GM12892 (cell line): ENCODE data around the gene MBD5.

Experiments used
- DNase-seq: peaks from one replicate; pipeline ENCODE4 v3.0.0; 2011; ENCODE audit not compliant: insufficient read length
- FAIRE-seq: peaks from 2 replicates; lab custom pipeline; 2011; peaks lifted over from hg19 to GRCh38; lab: Jason Lieb, UNC
- POLR2A ChIP-seq: IDR thresholded peaks from 2 replicates; pipeline ENCODE4 v1.6.1; 2011; ENCODE audit warnings: low read depth, low read length, control low read depth
- POLR2AphosphoS5 ChIP-seq: IDR thresholded peaks from 2 replicates; pipeline ENCODE4 v1.6.1; 2011; ENCODE audit warnings: low read depth, low read length, control low read depth
- TAF1 ChIP-seq: IDR thresholded peaks from 2 replicates; pipeline ENCODE4 v1.6.1; 2011; ENCODE audit warnings: low read depth, mild to moderate bottlenecking, control low read depth, low read length, borderline replicate concordance

Gene MBD5

DNA sequence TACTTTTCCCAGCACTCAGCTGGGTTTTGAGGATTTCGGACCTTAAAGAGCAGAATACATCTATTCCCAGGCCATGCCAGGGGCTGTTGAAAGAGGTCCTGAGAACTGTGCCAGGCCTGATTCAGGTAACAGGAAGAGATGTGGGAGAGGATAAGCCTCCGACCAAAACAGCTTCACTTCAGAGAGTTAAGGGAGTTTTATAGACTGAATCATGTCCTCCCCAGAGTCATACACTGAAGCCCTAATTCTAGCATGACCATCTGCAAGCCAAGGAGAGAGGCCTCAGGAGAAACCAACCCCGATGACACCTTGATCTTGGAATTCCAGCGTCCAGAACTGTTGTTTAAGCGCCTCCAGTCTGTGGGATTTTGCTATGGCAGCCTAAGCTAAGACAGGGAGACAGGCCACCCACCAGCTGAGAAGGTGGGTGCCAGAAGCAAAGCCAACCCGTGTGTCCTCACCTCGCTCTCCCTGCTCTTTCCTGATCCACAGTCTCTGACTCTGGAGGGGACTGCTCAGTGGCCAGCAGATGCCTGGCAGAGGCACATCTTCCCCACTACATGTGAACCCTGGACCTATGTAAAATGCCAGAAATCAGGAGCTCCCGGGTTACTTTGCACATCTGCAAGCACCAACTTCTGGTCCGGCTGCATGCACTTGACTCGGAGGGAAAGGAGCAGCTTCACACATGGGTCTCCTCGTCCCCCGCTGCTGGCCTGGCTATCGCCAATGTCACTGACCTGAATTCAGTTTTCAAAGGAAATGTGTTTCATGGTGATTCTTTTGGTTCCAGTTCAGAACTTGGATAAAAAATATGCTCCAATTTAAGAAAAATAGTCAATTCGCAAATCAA lies 506.8 kb downstream of the MBD5 start:
- TF ChIP-seq POLR2A = no peak
- TF ChIP-seq POLR2AphosphoS5 = no peak
- no peak for TF ChIP-seq TAF1
- FAIRE-seq (no peak), DNase-seq (no peak)

DNA sequence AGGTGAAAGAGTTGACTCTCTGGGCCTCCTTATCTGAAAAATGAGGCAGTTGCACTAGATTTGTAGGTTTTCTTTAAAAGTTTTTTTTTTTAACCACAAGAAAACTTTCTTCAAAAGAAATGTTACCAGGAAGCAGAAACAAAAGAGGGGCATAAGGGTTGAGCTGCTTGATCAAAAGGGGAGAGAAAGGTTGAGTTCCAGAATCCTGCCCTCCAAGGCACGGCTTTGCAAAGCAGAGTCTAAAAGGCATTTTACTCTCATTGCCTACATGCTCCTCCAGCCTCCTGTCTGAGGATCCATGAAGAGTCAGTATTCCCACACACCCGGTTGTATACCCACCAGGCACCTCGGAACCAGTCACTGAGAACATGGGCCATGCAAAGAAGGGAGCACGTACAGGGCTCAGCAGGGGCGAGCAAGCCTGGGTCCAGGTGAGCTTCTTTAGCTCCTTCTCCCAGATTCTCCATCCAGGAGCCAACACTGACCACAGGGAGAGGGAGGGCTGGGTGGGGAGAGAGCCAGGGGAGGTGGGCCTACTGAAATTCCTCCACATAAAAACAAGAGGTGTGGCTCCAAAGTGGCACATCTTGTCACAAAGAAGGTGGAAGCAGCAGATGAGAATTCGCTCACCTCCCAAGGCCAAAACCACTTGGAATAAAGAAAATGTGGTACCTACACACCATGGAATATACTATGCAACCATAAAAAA lies 507.6 kb downstream of the MBD5 start:
- TF ChIP-seq POLR2AphosphoS5 = no peak
- no peak for TF ChIP-seq TAF1
- no peak for TF ChIP-seq POLR2A
- FAIRE-seq = no peak
- DNase-seq = no peak

DNA sequence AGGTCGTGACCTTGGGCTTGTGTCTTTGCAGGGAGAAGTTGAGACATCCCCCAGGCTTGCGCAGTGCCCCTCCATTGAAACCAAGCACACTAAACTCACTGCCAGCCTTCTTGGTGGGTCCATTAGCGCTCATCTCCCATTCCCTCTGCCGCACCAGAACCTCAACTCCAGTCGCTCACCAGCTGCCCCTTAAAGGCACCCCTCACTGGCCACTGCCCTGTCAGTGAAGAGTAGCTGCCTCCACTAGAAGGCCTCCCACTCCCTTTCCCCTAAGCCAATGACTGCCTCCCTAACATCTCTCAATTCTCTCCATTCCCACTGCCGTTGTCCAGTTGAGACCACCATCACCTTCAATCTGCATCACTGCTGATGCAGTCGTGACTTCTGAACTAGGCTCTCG lies 508.9 kb downstream of the MBD5 start:
- TF ChIP-seq POLR2A (no peak), TAF1 (no peak), POLR2AphosphoS5 (no peak)
- FAIRE-seq (no peak), DNase-seq (no peak)

DNA sequence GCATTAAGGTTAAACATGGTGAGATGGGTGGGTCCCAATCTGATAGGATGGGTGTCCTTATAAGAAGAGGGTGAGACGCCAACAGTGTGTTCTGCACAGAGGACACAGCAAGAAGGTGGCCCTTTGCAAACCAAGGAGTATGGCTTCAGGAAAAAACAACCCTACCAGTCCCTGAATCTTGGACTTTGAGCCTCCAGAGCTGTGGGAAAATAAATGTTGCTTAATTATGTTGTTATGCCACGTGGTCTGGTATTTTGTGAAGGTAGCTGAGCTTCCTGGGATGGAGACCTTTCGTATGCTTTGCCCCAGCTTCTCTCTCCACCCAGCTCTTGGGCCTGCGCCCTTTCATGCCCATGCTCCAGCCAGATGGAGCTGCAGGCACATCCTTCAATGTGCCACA lies 509.5 kb downstream of the MBD5 start:
- no peak for FAIRE-seq
- DNase-seq = no peak
- TF ChIP-seq POLR2A (no peak), TAF1 (no peak), POLR2AphosphoS5 (no peak)

DNA sequence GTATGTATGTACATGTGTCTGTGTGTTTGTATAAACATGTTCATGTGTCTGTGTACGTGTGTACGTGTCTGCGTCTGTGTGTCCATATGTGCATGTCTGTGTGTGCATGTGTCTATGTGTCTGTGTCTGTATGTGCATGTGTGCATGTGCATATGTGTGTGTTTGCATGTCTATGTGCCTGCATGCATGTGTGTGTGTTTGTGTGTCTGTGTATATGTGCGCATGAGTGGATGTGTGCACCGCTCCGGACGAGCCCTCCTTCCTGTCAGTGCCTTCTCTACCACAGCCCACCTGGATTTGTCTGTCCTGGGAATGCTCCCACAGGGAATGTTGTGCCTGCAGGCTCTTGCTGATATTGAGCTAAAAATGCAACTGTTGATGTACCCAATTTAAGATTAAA lies 510.3 kb downstream of the MBD5 start:
- no peak for FAIRE-seq
- no peak for DNase-seq
- TF ChIP-seq POLR2AphosphoS5 (no peak), POLR2A (no peak), TAF1 (no peak)

DNA sequence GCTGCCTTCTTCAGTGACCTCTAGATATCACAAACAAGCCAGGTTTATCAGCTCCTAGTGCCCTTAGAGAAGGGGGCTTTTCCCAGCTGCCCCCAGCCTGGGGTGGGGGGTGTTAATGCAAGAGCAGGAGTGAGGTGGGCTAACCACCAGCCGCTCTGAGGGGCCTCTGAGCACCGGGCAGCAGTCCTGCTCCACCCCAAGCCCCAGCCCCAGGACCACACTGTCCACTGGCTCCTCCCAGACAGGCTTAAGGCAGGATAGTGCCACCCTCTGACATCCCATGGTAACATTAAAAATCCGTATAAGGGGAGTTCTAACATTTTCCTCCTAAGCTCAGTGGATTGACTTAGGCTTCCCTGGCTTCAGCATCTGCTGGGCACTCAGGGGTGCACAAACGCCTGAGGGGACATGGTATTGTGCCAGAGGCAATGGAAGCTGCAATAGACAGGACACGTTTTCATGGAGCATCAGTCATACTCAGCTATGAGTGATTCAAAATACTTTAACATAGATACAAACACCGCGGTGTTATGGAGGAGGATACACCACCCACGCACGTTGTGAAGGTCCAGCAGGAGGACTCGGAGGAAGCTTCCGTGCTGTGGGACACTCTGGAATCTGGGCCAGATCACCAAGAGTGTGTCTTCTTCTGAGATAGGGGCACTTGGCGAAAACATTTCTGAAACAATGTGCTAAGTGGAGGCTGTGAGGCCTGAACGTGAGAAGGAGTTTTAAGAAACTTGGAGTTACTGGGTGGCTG lies 511.0 kb downstream of the MBD5 start:
- DNase-seq = no peak
- no peak for FAIRE-seq
- no peak for TF ChIP-seq POLR2AphosphoS5
- TF ChIP-seq TAF1 = no peak
- TF ChIP-seq POLR2A = no peak

DNA sequence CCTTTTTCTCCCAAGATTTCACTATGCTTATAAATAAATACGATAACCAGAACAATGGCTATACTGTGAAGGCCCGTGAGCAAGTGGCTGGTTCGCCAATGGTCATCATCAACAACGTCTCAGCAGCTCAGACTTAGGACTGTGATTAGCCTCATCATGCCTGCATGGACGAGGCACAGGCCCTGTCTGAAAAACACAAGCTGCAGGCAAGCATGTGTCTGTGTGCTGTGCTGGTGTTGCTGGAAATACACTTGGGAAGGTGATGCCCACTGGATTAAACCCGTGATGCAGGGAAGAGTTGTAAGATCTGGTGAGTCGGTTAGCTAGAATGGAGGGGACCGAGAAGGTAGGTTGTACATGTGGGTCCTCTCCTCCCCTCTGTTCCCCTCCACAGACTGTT lies 512.1 kb downstream of the MBD5 start:
- TF ChIP-seq POLR2A (no peak), POLR2AphosphoS5 (no peak), TAF1 (no peak)
- FAIRE-seq = no peak
- DNase-seq = no peak

DNA sequence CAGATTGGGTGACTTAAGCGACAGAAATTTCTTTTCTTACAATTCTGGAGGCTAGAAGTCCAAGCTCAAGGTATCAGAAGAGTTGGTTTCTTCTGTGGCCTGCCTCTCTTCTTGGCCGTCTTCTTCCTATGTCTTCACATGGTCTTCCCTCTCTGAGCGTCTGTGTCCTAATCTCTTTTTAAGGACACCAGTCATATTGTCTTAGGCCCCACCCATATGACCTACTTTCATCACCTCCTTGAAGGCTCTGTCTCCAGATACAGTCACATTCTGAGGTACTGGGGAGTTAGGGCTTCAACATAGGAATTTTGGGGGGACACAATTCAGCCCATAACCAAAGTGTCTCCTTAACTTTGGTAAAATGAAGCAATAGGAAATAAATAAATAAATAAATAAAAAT lies 512.8 kb downstream of the MBD5 start:
- FAIRE-seq = no peak
- no peak for DNase-seq
- TF ChIP-seq TAF1 (no peak), POLR2AphosphoS5 (no peak)

DNA sequence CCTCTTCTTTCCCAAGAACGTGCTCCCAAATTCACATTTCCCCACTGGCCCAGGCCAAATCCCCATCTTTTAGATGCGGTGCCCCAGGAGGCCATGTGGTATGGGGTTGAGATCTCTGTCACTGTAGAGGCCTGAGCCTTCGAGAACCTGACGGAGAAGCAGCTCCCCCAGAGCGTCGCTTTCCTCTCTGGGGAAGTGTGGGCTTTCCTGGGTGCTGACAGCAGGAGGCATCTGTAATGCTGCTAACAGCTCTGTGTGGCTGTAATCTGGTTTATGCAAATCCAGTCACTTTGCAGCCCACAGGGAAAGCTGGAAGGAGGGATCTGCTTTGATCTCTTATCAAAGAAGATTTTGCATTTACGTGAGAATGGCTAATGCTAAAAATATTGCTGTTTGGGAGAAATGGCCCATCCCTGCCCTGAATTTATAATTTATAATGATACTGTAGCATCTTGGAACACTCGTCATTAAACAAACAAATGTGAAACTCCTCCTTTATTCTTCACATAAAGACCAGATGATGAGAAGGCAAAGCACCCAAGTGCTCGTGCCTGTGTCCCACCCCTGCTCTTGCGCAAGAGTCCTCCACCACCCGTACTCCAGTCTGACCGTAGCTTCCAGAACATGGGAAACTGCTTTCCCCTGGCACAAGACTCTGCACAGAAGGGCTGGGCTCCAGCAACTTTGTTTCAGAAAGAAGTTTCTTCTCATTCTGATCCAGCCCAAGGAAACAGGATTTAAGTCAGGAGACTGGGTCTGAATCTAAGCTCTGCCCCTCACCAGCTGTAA lies 513.7 kb downstream of the MBD5 start:
- DNase-seq (no peak), FAIRE-seq (no peak)
- TF ChIP-seq TAF1 = no peak
- TF ChIP-seq POLR2A = no peak
- TF ChIP-seq POLR2AphosphoS5 = no peak

DNA sequence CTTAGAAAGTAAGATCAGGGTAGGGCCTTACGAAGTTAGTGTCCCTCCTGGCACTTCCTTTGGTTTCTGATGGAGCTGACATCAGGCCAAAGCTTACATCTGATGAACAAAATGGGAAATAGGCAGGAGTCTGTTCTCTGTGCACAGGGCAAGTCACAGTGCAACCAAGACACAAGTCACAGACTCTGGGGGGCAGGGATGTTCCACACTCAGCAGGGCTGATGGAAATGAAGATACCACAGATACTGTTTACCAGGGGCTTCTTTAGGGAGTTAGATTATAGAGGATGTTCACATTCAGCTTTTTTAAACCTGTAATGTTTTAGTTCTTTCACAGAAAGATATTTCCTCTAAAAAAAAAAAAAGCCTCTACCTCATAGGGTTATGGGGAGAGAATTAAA lies 517.5 kb downstream of the MBD5 start:
- no peak for FAIRE-seq
- no peak for DNase-seq
- TF ChIP-seq POLR2AphosphoS5 = no peak
- no peak for TF ChIP-seq POLR2A
- no peak for TF ChIP-seq TAF1
